ENCODE measurements around the gene STK25. TPM values are rescaled to one million over a fixed set of nuclear protein-coding genes. Genes with fewer than 3 reads are reported as not detected.
A peak's percentile ranks its signal among the peaks of the same experiment; 100 is the strongest.

The STK25 gene
- total and polyA plus RNA-seq, 2 donors = 86.6 to 198 TPM

- Histone ChIP-seq H3K27ac (ENCODE audit: low read depth in 1 of 2, low read length in 1 of 2) (no peak overlapping the region), H3K36me3 (ENCODE audit: control insufficient read depth in 2 of 2, insufficient read depth in 2 of 2, low read length in 1 of 2) (peaks cover 0 to 3% of the 10 kb centered on the region in 2 donors)
These were observed 26.7 kb downstream of the STK25 start for GRCh38 chr2:241481687-241482086.

GRCh38 chr2:241479026-241479898 lies 29.1 kb downstream of the STK25 start:
- H3K4me3 ChIP-seq (ENCODE audit: low read length in 2 of 2) = no peak overlapping the region
- peaks cover 0 to 3% of the 10 kb centered on the region in 2 donors for H3K9me3 ChIP-seq (ENCODE audit: control insufficient read depth in 2 of 2, insufficient read depth in 1 of 2, low read length in 1 of 2)
- no peak for DNase-seq (ENCODE audit: low read depth in 6 of 9, low spot score in 9 of 9)
- peaks cover 0 to 21% of the 10 kb centered on the region in 2 donors for H3K27me3 ChIP-seq (ENCODE audit: control insufficient read depth in 2 of 2, insufficient read depth in 1 of 2, low read length in 1 of 2)
- H3K36me3 ChIP-seq (ENCODE audit: control insufficient read depth in 2 of 2, insufficient read depth in 2 of 2, low read length in 1 of 2) = peaks cover 0 to 3% of the 10 kb centered on the region in 2 donors
- H3K27ac ChIP-seq (ENCODE audit: low read depth in 1 of 2, low read length in 1 of 2) = no peak overlapping the region
- 92% methylated on average over 18 of the region's 18 CpGs for WGBS
- H3K4me1 ChIP-seq (ENCODE audit: control insufficient read depth in 2 of 2, insufficient read depth in 2 of 2, low read length in 2 of 2) = no peaks in the 10 kb centered on the region

More at GRCh38 chr2:241481687-241482086, 26.7 kb downstream of the STK25 start:
- Histone ChIP-seq H3K27me3 (ENCODE audit: control insufficient read depth in 2 of 2, insufficient read depth in 1 of 2, low read length in 1 of 2) (peaks cover 0 to 17% of the 10 kb centered on the region in 2 donors), H3K9me3 (ENCODE audit: control insufficient read depth in 2 of 2, insufficient read depth in 1 of 2, low read length in 1 of 2) (no peaks in the 10 kb centered on the region), H3K4me1 (ENCODE audit: control insufficient read depth in 2 of 2, insufficient read depth in 2 of 2, low read length in 2 of 2) (no peaks in the 10 kb centered on the region), H3K4me3 (ENCODE audit: low read length in 2 of 2) (no peak overlapping the region)
- 98% methylated on average over 1 of the region's 1 CpG for WGBS
- DNase-seq (ENCODE audit: low read depth in 6 of 9, low spot score in 9 of 9) = no peak

GRCh38 chr2:241478166-241478565 lies 30.2 kb downstream of the STK25 start:
- no peak for DNase-seq (ENCODE audit: low read depth in 6 of 9, low spot score in 9 of 9)
- H3K27me3 ChIP-seq (ENCODE audit: control insufficient read depth in 2 of 2, insufficient read depth in 1 of 2, low read length in 1 of 2) = peaks cover 0 to 20% of the 10 kb centered on the region in 2 donors
- H3K4me3 ChIP-seq (ENCODE audit: low read length in 2 of 2) = no peak overlapping the region
- H3K36me3 ChIP-seq (ENCODE audit: control insufficient read depth in 2 of 2, insufficient read depth in 2 of 2, low read length in 1 of 2) = peaks cover 0 to 3% of the 10 kb centered on the region in 2 donors
- no peak overlapping the region for H3K27ac ChIP-seq (ENCODE audit: low read depth in 1 of 2, low read length in 1 of 2)
- H3K4me1 ChIP-seq (ENCODE audit: control insufficient read depth in 2 of 2, insufficient read depth in 2 of 2, low read length in 2 of 2) = no peaks in the 10 kb centered on the region
- H3K9me3 ChIP-seq (ENCODE audit: control insufficient read depth in 2 of 2, insufficient read depth in 1 of 2, low read length in 1 of 2) = peaks cover 0 to 3% of the 10 kb centered on the region in 2 donors
- 92% methylated on average over 8 of the region's 8 CpGs for WGBS

DNA sequence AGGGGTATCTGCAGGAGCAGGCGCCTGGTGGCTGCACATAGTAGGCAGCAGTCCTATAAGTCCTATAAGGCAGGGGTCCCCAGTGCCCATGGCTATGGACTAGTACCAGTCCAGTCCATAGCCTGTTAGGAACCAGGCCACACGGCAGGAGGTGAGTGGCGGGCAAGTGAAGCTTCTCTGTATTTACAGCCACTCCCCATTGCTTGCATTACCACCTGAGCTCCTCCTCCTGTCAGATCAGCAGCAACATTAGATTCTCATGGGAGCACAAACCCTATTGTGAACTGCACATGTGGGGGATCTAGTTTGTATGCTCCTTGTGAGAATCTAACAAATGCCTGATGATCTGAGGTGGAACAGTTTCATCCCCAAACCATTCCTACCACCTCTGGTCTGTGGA lies 33.1 kb downstream of the STK25 start:
- Histone ChIP-seq H3K4me1 (ENCODE audit: control insufficient read depth in 2 of 2, insufficient read depth in 2 of 2, low read length in 2 of 2) (peaks cover 0 to 1% of the 10 kb centered on the region in 2 donors), H3K4me3 (ENCODE audit: low read length in 2 of 2) (no peak overlapping the region), H3K36me3 (ENCODE audit: control insufficient read depth in 2 of 2, insufficient read depth in 2 of 2, low read length in 1 of 2) (peaks cover 0 to 3% of the 10 kb centered on the region in 2 donors), H3K27ac (ENCODE audit: low read depth in 1 of 2, low read length in 1 of 2) (no peak overlapping the region), H3K27me3 (ENCODE audit: control insufficient read depth in 2 of 2, insufficient read depth in 1 of 2, low read length in 1 of 2) (peaks cover 0 to 38% of the 10 kb centered on the region in 2 donors), H3K9me3 (ENCODE audit: control insufficient read depth in 2 of 2, insufficient read depth in 1 of 2, low read length in 1 of 2) (peaks cover 0 to 3% of the 10 kb centered on the region in 2 donors)
- DNase-seq (ENCODE audit: low read depth in 6 of 9, low spot score in 9 of 9) = no peak
- WGBS = 97% methylated on average over 3 of the region's 3 CpGs

DNA sequence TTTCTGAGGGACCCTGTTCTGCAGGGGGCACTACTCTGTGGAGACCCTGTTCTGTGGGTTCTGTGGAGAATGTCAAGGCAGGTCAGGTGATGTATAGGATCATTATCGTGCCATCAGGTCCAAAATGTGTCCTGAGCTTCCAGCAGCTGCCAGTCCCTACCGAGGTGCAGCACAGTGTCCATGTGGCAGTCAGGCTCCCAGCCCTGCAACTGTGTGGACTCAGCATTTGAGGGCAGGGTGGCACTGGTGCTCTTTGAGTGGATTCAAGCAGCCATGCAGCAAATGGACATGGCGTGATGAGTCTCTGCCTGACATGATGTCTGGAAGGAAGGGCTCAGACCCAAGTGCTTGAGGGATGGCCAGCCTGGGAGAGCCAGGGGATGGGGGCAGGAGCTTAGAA lies 35.0 kb downstream of the STK25 start:
- 96% methylated on average over 3 of the region's 3 CpGs for WGBS
- Histone ChIP-seq H3K9me3 (ENCODE audit: control insufficient read depth in 2 of 2, insufficient read depth in 1 of 2, low read length in 1 of 2) (peaks cover 0 to 3% of the 10 kb centered on the region in 2 donors), H3K4me1 (ENCODE audit: control insufficient read depth in 2 of 2, insufficient read depth in 2 of 2, low read length in 2 of 2) (peaks cover 4 to 9% of the 10 kb centered on the region in 2 donors), H3K27me3 (ENCODE audit: control insufficient read depth in 2 of 2, insufficient read depth in 1 of 2, low read length in 1 of 2) (peaks cover 2 to 38% of the 10 kb centered on the region in 2 donors), H3K27ac (ENCODE audit: low read depth in 1 of 2, low read length in 1 of 2) (no peak overlapping the region), H3K4me3 (ENCODE audit: low read length in 2 of 2) (no peak overlapping the region), H3K36me3 (ENCODE audit: control insufficient read depth in 2 of 2, insufficient read depth in 2 of 2, low read length in 1 of 2) (peaks cover 0 to 2% of the 10 kb centered on the region in 2 donors)
- no peak for DNase-seq (ENCODE audit: low read depth in 6 of 9, low spot score in 9 of 9)

- H3K27me3 ChIP-seq (ENCODE audit: control insufficient read depth in 2 of 2, insufficient read depth in 1 of 2, low read length in 1 of 2) = peaks cover 2 to 61% of the 10 kb centered on the region in 2 donors
- peak in 6 of 9 donors; percentile 11 to 61 (median 18) for DNase-seq (ENCODE audit: low read depth in 6 of 9, low spot score in 9 of 9)
- H3K4me3 ChIP-seq (ENCODE audit: low read length in 2 of 2) = no peak overlapping the region
- 28% methylated on average over 2 of the region's 2 CpGs for WGBS
- peaks cover 0 to 1% of the 10 kb centered on the region in 2 donors for H3K9me3 ChIP-seq (ENCODE audit: control insufficient read depth in 2 of 2, insufficient read depth in 1 of 2, low read length in 1 of 2)
- peaks cover 4 to 9% of the 10 kb centered on the region in 2 donors for H3K4me1 ChIP-seq (ENCODE audit: control insufficient read depth in 2 of 2, insufficient read depth in 2 of 2, low read length in 2 of 2)
- H3K36me3 ChIP-seq (ENCODE audit: control insufficient read depth in 2 of 2, insufficient read depth in 2 of 2, low read length in 1 of 2) = no peaks in the 10 kb centered on the region
- H3K27ac ChIP-seq (ENCODE audit: low read depth in 1 of 2, low read length in 1 of 2) = no peak overlapping the region
These were observed 38.6 kb downstream of the STK25 start for GRCh38 chr2:241469746-241470145.

DNA sequence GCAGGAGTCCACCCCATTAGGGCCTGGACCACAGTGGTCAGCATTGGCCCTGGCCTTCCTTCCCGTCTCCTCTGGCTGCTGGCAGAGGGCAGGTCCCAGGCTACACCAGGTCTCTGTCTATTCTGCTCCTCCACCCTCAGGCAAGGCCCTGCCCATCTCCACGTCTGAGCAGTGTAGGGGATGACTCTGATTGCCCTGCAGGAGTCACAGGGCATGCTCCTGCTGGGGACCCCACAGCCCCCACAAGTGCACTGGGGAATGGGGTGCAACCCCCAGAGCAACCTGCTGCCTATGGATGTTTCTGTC lies 40.0 kb downstream of the STK25 start:
- no peak for DNase-seq (ENCODE audit: low read depth in 6 of 9, low spot score in 9 of 9)
- H3K36me3 ChIP-seq (ENCODE audit: control insufficient read depth in 2 of 2, insufficient read depth in 2 of 2, low read length in 1 of 2) = no peaks in the 10 kb centered on the region
- H3K4me1 ChIP-seq (ENCODE audit: control insufficient read depth in 2 of 2, insufficient read depth in 2 of 2, low read length in 2 of 2) = peaks cover 4 to 9% of the 10 kb centered on the region in 2 donors
- no peak overlapping the region for H3K27ac ChIP-seq (ENCODE audit: low read depth in 1 of 2, low read length in 1 of 2)
- H3K9me3 ChIP-seq (ENCODE audit: control insufficient read depth in 2 of 2, insufficient read depth in 1 of 2, low read length in 1 of 2) = peaks cover 0 to 1% of the 10 kb centered on the region in 2 donors
- WGBS = 91% methylated on average over 2 of the region's 2 CpGs
- H3K4me3 ChIP-seq (ENCODE audit: low read length in 2 of 2) = no peak overlapping the region
- peaks cover 2 to 62% of the 10 kb centered on the region in 2 donors for H3K27me3 ChIP-seq (ENCODE audit: control insufficient read depth in 2 of 2, insufficient read depth in 1 of 2, low read length in 1 of 2)

DNA sequence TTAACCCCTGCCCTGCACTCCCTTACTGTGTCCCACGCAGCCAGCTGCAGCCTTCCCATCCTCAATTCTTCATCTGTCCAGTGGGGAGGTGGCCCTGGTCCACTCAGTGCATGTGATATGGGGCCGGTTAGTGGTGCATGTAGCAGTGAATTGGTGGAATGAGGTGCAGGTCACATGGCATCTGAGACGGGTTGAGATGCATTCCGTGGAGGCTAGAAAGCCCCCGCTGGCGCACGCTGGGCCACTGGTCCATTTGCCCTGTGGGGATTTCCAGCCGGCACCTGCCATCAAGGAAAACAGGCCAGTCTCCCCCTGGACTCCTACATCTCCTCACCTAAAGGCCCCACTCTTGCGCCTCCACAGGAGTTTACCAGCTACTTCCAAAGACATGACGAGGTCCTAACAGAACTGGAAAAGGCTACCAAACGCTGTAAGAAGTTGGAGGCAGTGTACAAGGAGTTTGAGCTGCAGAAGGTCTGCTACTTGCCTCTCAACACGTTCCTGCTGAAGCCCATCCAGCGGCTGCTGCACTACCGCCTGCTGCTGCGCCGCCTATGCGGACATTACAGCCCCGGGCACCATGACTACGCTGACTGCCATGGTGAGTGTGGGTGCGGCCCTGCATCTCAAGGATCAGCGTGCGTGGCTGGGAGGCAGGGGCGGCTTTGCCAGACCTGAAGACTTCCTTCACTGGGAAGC lies 40.5 kb downstream of the STK25 start:
- no peak overlapping the region for H3K4me3 ChIP-seq (ENCODE audit: low read length in 2 of 2)
- DNase-seq (ENCODE audit: low read depth in 6 of 9, low spot score in 9 of 9) = no peak
- no peaks in the 10 kb centered on the region for H3K36me3 ChIP-seq (ENCODE audit: control insufficient read depth in 2 of 2, insufficient read depth in 2 of 2, low read length in 1 of 2)
- H3K27me3 ChIP-seq (ENCODE audit: control insufficient read depth in 2 of 2, insufficient read depth in 1 of 2, low read length in 1 of 2) = peaks cover 2 to 61% of the 10 kb centered on the region in 2 donors
- peaks cover 0 to 1% of the 10 kb centered on the region in 2 donors for H3K9me3 ChIP-seq (ENCODE audit: control insufficient read depth in 2 of 2, insufficient read depth in 1 of 2, low read length in 1 of 2)
- H3K4me1 ChIP-seq (ENCODE audit: control insufficient read depth in 2 of 2, insufficient read depth in 2 of 2, low read length in 2 of 2) = peaks cover 4 to 9% of the 10 kb centered on the region in 2 donors
- 92% methylated on average over 23 of the region's 23 CpGs for WGBS
- no peak overlapping the region for H3K27ac ChIP-seq (ENCODE audit: low read depth in 1 of 2, low read length in 1 of 2)

- 86% methylated on average over 10 of the region's 10 CpGs for WGBS
- no peak for DNase-seq (ENCODE audit: low read depth in 6 of 9, low spot score in 9 of 9)
- Histone ChIP-seq H3K27me3 (ENCODE audit: control insufficient read depth in 2 of 2, insufficient read depth in 1 of 2, low read length in 1 of 2) (peaks cover 2 to 55% of the 10 kb centered on the region in 2 donors), H3K9me3 (ENCODE audit: control insufficient read depth in 2 of 2, insufficient read depth in 1 of 2, low read length in 1 of 2) (peaks cover 0 to 1% of the 10 kb centered on the region in 2 donors), H3K27ac (ENCODE audit: low read depth in 1 of 2, low read length in 1 of 2) (no peak overlapping the region), H3K4me3 (ENCODE audit: low read length in 2 of 2) (no peak overlapping the region), H3K4me1 (ENCODE audit: control insufficient read depth in 2 of 2, insufficient read depth in 2 of 2, low read length in 2 of 2) (peaks cover 4 to 9% of the 10 kb centered on the region in 2 donors), H3K36me3 (ENCODE audit: control insufficient read depth in 2 of 2, insufficient read depth in 2 of 2, low read length in 1 of 2) (no peaks in the 10 kb centered on the region)
These were observed 42.2 kb downstream of the STK25 start for GRCh38 chr2:241466230-241466629.
